ENCODE results near the gene ART3.

ART3 gene

GRCh38 chr4:76067652-76068286 is 6.7 kb upstream of the ART3 start:
- DNase-seq (ENCODE audit: extremely low read depth in 1 of 2, low read depth in 1 of 2): peak; percentile 21 to 47

DNA sequence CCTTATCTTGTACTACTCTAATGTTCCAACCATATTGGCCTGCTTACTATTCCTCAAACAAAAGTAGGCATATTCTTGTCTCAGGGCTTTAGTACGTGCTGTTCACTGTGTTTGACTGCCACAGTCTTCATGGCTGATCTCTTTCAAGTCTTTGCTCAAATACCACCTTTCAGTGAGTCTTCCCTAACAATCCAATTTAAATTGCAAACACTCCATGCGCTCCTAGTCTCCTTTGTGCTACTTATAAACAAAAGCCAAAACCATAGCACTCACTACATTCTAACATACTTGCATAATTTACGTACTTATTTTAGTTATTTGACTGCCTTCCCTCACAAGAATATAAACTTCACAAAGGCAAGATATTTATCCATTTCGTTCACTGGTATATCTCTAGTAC is 1.7 kb upstream of the ART3 start:
- DNase-seq (ENCODE audit: extremely low read depth in 1 of 2, low read depth in 1 of 2): no peak

DNA sequence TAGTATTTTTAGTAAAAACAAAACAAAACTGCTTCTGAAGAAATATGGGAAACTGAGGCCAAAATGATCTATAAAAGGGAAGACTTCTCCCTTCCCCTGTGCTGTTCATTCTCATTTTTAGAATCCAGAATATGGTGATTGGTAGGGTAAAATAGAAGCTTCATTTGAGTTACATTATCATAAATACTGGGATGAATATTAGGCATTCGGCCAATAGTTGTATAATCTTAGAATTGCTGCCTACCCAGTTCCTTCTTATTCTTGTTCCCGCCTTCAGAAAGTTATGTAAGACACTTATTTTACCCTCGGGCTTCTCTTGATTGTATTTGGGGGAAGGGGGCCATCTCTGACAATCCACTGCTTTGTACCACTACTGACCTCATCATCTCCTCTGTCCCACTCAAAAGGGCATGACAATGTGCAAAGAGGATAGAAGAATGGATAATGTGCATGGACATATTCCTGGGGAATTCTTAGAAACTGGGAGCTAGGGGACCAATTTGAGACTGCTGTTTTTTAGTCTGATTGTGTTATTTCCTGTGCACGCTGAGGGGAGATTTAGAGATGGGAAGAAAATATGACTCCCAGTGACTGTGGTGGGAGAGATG is 588 bp downstream of the ART3 start:
- DNase-seq (ENCODE audit: extremely low read depth in 1 of 2, low read depth in 1 of 2): no peak

GRCh38 chr4:76078033-76078613 is 3.6 kb downstream of the ART3 start:
- no peak for DNase-seq (ENCODE audit: extremely low read depth in 1 of 2, low read depth in 1 of 2)

DNA sequence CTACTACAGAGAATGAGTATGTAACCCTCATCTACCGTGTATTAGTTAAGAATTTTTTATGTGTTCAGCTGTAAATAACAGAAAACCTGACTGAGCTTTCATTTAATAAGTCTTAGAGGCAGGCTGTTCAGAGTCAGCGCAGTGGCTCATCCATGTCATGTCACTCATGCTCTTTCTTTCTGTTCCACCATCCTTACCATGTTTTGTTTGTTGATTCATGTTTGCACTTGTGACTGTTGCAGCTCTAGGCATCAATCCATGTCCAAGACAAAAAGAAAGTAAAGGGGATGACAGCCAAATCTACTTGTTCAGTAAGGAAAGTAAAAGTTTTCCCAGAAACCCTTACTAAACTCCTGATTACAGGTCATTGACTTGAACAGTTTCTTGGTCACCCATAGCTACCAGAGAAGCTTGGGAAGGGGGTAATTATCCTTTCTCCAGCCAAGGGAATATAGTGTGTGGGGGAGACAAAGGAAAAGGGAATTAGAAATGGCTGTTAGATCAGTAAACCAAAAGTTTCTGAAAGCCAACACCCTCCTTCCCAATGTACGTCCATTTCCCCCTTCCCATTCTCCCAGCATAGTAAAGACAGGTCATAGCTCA is 9.0 kb downstream of the ART3 start:
- no peak for DNase-seq (ENCODE audit: extremely low read depth in 1 of 2, low read depth in 1 of 2)

- no peak for DNase-seq (ENCODE audit: extremely low read depth in 1 of 2, low read depth in 1 of 2)
Measured at GRCh38 chr4:76084542-76084941, 10.0 kb downstream of the ART3 start.

DNA sequence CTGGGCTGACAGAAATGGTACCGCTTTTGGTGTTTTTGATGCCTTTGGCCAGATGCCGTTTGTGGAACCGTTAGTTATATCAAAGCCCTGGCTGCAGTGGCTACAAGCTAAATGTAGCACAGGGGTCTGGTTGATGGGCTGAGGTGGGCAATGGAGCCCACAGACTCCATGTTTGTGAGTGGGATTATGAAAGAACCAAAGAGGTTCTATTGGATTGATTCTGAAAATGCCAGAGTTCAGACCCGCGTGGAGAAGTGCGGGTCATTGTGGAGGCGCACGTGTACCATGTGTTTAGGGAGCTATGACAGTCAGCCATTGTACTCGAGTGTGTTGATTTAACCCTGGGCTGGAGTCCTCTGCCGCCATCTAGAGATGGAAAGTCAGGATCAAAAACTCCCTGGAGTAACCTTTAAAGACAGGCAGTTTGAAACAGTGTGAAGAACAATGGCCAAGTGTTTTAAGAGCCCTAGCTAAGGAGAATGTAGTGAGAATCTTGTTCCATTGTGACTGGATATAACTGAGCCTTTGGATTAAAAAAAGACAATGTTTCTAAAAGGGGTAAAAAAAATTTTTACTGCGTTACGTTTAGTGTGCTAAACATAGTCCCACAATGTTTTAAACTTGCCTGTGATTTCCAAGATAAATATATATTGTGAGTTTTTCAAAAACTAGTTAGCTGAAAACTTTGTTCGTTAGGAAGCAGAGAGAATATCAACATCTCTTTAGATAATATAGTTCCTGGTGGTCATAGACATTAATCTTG is 12.7 kb downstream of the ART3 start:
- no peak for DNase-seq (ENCODE audit: extremely low read depth in 1 of 2, low read depth in 1 of 2)

GRCh38 chr4:76088719-76089118 is 14.2 kb downstream of the ART3 start:
- no peak for DNase-seq (ENCODE audit: extremely low read depth in 1 of 2, low read depth in 1 of 2)

DNA sequence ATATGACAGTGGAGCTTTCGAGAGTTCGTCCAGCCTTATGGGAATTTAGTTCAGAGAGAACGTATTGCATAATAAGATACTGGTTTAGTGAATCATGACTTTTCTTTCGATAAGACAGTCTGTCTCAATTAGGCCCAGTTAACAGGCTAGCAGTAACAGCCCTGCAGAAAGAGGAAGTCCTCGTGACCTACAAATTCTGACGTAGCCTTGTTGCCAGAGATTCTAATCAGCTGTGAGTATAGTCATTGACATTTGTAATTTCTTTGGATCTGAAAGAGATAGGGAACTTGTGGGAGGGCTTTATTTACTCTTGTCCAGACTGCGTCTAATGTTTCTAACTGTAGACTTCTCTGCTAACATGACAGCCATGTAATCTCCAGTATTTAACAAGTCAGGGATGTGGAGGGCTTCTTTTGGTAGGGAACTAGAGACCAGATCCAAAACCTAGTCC is 15.8 kb downstream of the ART3 start:
- no peak for DNase-seq (ENCODE audit: extremely low read depth in 1 of 2, low read depth in 1 of 2)

GRCh38 chr4:76091052-76091451 is 16.5 kb downstream of the ART3 start:
- no peak for DNase-seq (ENCODE audit: extremely low read depth in 1 of 2, low read depth in 1 of 2)

GRCh38 chr4:76095568-76095967 is 21.1 kb downstream of the ART3 start:
- DNase-seq (ENCODE audit: extremely low read depth in 1 of 2, low read depth in 1 of 2): no peak

DNA sequence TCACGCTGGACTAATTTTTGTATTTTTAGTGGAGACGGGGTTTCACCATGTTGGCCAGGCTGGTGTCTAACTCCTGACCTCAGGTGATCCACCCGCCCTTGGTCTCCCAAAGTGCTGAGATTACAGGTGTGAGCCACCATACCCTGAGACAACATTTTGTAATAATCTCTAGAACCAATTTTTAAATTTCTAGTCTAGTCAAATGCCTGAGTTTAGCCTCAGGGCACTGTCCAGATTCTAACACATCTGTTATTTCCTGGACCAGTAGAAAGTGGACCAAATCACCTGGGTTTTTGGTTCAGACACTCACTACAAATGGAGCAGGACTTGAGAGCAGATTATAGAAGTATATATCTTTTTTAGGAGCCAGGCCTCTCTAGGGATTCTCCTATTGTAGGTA is 21.6 kb downstream of the ART3 start:
- no peak for DNase-seq (ENCODE audit: extremely low read depth in 1 of 2, low read depth in 1 of 2)

DNA sequence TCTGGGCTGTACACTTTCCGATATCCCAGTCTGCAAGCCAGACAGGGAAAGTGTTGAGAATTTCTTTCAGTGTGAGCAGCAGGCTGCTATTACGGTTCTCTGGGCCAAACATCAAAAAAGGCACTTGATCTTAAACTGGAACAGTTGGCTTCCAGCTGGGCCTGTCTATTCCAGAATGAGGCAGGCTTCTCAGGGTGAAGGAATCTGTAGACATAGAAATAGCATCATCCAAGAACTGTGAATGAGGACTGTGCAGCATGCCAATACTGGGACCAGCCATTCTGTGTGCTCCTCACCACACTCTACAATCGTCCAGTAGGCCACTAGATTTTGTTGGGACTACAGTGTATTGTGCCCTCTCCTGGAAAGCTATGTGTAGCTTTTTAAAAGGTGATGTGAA is 31.1 kb downstream of the ART3 start:
- no peak for DNase-seq (ENCODE audit: extremely low read depth in 1 of 2, low read depth in 1 of 2)

- DNase-seq (ENCODE audit: extremely low read depth in 1 of 2, low read depth in 1 of 2): no peak
Measured at GRCh38 chr4:76106442-76106841, 31.9 kb downstream of the ART3 start.

DNA sequence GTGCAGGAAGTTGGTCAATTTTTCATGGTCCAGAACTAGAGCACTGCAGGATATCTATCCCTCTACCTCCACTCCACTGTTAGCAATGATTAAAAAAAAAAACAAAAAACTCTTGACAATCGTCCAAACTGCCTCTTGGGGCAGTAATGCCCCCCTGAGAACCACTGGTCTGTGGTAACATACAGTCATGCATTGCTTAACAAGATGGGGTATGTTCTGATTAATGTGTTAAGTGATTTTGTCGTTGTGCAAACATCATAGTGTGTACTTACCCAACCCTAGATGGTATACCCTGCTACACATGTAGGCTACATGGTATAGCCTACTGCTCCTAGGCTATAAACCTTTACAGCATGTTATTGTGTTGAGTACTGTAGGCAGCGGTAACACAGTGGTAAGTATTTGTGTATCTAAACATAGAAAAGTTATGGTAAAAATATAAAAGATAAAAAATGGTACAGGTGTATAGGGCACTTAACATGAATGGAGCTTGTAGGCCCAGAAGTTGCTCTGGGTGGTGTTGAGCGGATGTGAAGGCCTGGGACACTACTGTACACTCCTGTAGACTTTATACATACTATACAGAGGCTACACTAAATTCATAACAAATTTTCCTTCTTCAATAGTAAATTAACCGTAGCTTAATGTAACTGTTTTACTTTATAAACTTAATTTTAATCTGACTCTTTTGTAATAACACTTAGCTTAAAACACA is 34.1 kb downstream of the ART3 start:
- DNase-seq (ENCODE audit: extremely low read depth in 1 of 2, low read depth in 1 of 2): no peak

- no peak for DNase-seq (ENCODE audit: extremely low read depth in 1 of 2, low read depth in 1 of 2)
Measured at GRCh38 chr4:76116821-76117220, 42.3 kb downstream of the ART3 start.

GRCh38 chr4:76117536-76117935 is 43.0 kb downstream of the ART3 start:
- no peak for DNase-seq (ENCODE audit: extremely low read depth in 1 of 2, low read depth in 1 of 2)

GRCh38 chr4:76120199-76120598 is 45.7 kb downstream of the ART3 start:
- DNase-seq (ENCODE audit: extremely low read depth in 1 of 2, low read depth in 1 of 2): no peak

GRCh38 chr4:76125816-76126215 is 51.3 kb downstream of the ART3 start:
- DNase-seq (ENCODE audit: extremely low read depth in 1 of 2, low read depth in 1 of 2): no peak

GRCh38 chr4:76127754-76128153 is 53.2 kb downstream of the ART3 start:
- DNase-seq (ENCODE audit: extremely low read depth in 1 of 2, low read depth in 1 of 2): no peak

GRCh38 chr4:76141241-76141640 is 66.7 kb downstream of the ART3 start:
- no peak for DNase-seq (ENCODE audit: extremely low read depth in 1 of 2, low read depth in 1 of 2)
